Caki2 (cell line): Measurements from ENCODE around the gene FAM174C. TPM values are rescaled to one million over a fixed set of nuclear protein-coding genes. Genes with fewer than 3 reads are reported as not detected.

Experiments
- DNase-seq: peaks from one replicate; pipeline ENCODE4 v3.0.0-alpha.2; 2015; ENCODE audit warnings: low read depth
- in situ Hi-C: cut with HindIII; loops from 2 replicates; pipeline ENCODE4 v1.10.0; 2016; ENCODE audit warnings: low sequenced_read_pairs, low pct_unique_long_range_greater_than_20kb, mixed read lengths
- total RNA-seq: library from RNA; depleted of rRNA; stranded (reverse); fragments of >200 nt; shearing (Covaris generic); gene quantifications from 2 replicates; pipeline ENCODE4 v1.2.3, GENCODE V29; 2014; ENCODE audit warnings: low replicate concordance

The FAM174C gene
- total RNA-seq, 1 experiment from 2014 or later: 29.5 TPM

DNA sequence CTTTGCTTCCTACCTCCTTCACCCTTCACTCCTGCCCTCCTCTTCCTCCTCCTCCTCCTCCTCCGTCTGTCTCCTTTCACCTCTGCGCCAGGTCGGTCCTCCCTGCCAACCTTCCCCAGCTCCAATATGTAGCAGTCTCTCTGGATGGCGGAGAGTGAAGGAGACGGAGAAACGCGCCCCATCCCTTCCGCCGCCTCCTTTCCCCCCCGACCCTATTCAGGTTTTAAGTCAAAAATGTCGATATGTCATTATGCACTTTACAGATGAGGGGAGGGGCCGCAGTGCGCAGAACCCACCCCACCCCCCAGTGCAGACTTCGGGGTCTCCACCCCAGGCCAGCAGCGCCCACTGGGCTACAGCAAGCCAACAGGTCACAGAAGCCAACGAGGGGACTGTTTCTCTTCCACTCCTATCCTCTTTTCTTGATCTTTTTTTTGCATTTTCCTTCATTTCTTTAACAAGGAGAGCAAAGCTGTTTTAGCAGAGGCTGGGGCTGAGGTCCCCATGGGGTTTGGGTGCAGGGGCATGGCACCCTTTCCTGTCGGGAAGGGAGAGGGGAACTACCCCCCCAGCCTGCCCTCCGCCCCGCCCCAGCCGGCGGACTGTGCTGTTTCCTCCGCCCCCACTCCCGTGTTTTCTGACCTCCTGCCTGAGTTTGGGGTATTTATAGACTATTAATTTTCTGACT, 17.7 kb upstream of the FAM174C start:
- DNase-seq: no peak
- in situ Hi-C loops: no loop called here

DNA sequence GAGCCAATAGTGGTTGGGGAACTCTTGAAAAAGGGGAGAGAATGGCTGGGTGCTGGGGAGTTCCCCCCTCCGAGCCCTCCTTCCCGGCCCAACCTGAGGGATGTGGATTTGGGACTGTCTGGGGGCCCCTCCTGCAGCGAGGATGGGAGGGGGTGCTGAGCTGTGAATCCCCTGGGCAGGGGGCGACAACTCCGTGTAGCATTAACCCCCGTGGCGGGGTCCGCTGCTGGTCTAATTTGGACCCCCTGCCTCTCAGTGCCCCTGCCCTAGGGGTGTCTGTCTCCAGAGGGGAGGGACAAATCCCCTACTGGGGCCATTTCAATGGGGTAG, 17.2 kb upstream of the FAM174C start:
- DNase-seq: no peak
- in situ Hi-C loops: no loop called here

DNA sequence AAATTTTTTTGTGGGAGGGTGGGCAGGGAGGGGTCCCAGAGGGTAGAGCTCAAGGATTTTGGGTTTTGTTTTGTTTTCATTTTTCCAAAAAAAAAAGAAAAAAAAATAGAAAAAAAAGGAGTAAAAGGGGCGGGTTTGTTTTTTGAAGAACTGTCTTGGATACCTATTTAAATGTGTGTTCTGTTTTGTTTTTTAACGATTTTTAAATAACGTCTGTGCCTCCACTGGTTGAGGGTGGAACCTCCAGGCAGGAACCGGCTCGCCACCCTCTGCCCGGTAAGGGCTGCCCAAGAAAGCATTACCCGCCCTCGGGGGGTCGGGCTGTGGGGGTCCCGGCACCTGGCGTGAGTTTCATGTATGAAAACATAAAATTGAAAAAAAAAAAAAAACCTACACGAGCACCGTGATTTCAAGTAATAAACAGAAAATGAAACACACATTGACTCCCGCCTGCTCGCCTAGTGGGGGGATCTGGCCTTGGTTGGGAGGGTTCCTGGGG, 16.6 kb upstream of the FAM174C start:
- in situ Hi-C loops: no loop called here
- DNase-seq: no peak

DNA sequence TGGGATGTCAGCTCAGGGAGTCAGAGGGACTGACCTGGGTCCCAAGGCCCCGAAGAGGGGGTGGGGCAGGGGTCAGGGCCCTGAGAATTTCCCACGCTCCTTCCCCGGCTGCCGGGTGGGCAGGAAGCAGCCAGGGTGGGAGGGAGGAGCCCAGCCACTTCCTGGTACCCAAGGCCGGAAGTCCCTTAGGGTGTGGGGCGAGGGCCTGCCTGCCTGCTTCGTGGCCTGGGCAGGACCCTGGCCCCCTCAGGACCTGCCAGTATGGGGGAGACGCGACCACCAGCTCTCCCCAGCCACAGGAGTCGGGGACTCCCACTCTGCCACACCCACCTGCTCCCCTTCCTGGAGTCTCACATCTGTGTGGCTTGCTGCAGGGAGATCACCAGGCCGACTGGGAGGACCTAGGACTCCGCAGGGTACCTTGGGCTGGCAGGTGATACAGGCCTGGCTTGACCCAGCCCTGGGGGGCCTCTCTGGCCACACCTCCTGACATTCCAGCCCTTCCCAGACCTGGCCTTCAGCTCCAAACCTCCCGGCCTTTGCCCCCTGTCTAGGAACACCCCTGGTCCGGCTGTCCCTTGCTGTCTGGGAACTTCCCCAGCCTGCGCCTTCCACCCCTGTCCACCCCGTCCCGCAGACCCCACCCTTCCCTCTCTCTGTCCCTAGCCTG, 16.0 kb upstream of the FAM174C start:
- DNase-seq: peak; percentile 59
- in situ Hi-C loops: no loop called here

DNA sequence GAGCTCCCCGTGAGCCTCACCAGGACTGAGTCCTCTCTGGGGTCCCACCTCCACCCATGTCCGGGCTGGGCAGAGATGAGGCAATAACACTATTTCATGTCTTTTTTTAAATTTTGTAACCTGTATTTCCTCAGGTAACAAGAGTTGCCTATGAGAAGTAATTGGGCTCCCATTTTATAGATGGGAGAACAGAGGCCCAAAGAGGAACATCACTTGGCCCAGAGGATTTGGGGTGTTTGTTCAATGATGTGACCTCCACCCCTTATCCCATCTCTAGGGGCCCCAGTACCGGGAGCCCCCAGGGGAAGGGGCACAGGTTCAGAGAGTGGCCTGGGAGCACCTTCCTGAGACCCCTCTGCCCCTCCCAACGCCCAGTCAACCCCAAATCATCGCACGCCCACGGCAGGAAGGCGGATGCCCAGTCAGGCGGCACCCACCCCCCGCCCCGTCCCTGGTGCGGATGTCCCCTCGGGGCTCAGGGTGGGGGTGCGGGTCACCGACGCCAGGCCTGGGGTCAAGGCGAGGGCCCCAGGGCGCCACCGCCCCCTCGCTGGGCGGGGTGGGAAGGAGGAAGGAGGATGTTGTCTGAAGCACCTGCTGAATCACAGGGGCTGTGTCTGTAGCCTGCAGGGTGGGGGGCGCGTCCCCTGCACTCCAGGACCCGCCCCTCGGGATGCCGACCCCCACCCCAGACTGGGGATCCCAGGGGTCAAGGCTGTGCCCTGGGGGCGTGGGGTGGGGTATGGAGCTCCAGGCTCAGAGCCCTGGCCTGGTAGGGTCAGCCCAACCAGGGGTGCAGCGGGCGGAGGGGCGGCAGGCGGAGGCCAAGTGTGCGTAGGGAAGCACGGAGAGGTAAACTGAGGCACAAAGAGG, 15.2 kb upstream of the FAM174C start:
- in situ Hi-C loops: no loop called here
- peak; percentile 23 for DNase-seq

DNA sequence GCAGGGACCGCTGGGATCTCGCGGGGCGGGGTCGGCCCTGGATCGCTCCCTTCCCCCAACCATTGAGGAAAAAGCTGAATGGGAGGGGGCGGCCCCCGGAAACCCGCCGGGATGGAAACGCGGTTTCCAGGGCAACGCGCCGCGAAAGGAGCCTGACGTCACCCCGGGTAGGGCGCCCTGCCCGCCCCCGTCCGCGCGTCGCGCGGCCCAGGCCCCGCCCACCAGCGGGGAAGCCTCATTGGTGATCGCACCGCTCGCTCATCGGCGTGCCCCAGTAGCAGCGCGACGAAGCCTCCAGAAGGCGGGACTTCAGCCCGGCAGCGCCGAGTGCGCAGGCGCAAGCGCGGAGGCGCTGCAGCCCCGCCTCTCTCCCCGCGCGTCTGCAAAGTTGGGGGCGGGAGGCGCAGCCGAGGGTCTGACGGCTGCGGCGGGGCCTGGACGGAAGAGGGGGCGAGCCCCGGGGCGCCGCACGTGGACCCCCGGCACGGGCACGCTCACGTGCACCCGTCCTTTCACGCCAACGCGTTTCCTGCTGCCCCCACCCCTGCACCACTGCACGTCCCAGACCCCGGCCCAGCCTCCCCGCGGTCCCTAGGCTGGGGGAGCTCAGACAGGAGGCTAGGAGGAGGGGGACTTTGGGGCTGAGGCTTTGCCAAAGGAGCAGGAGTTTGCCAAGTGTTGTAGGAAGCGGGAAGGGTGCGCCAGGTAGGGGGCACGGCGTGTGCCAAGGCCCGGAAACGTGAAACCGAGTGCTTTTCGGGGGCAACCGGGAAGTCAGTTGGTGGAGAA, 14.4 kb upstream of the FAM174C start:
- DNase-seq: peak; percentile 85
- in situ Hi-C loops: no loop called here

DNA sequence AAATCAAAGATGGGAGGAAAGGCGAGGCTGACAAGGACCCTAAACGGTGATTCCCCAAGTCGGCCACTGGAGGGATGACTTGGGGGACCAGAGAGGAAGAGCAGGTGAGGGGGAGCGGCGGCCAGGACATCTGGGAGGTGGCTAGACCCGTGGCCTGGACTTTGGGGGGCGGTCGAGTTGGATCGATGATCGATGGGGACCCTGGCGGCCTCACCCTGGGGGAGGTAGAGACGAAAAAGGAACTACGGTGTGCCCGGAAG, 13.9 kb upstream of the FAM174C start:
- no peak for DNase-seq
- in situ Hi-C loops: no loop called here

DNA sequence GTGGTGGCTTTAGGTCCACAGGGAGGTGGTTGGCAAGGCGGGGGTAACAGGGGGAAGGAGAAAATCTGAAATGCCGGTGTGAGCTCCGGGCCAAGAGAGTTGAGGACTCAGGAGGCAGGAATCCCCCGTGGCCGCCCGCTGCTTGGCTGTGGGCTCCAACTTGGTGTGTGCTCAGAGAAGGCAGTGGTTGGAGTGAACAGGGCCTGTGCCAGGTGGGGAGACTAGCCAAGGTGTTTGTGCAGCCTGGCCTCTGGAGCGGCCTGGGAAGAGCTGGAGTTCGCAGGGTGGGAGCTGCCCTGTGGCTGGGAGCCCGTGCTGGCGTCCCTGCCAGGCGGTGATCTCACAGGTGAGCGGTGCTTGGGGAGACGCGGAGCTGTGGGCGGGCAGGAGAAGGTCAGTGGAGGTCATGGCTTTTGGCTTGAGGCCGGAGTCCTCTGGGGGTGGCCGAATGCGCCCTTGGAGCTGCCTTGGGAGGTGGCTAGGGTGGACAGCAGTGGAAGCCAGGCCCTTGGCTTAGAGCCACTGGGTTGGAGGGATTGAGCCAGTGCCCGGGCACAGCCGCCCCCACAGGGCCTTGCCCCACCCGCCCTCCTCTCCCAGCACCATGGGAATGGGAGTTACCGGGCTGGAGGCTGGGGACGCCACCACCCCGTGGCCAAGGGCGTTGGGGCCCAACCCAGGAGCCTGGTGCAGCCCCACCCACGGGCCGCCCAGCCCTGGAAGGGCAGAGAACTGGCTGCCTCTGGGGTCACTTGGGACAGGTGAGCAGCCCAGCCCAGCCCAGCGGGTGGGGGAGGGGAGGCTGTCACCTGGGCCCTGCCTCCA, 13.3 kb upstream of the FAM174C start:
- DNase-seq: peak; percentile 54
- in situ Hi-C loops: no loop called here

DNA sequence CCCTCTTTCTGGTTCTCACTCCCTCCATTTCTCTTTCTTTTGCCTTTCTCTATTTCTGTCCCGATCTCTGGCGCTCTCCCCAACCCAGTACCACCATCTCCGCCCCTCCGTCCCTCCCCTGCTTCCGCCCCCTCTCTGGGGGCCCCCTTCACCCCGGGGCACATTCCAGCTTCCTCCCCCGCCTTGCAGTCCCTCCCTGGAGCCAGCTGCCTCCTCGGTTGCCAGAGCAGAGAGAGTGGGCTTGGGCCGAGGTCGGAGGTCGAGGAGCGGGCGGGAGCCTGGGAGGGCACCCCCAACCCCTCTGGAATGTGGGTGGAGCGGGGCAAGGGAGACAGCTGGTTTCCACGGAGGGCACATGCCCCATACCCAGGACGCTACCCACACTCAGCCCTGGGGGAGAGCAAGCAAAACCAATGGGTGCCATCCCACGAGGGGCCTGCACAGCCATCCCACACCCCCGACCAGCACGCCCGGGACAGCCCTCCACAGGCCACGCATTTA, 12.7 kb upstream of the FAM174C start:
- in situ Hi-C loops: no loop called here
- no peak for DNase-seq

DNA sequence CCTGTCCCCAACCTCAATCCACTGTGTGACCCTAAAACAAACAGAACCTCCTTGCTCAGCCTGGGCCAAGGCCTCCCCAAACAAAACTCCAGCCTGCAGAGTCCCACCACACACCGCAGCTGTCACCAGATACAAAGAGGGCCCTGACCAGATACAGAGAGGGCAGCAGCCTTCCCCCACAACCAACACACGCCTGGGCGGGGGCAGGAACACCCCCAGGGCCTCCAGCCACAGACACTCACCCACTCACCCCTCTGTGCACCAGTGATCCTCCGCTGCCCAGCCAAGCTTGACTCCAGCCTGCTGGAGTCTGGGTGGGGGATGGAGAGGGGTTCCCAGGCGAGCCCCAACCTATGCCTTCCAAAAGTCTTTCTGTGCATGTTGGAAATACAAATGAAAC, 12.1 kb upstream of the FAM174C start:
- in situ Hi-C loops: no loop called here
- DNase-seq: no peak

DNA sequence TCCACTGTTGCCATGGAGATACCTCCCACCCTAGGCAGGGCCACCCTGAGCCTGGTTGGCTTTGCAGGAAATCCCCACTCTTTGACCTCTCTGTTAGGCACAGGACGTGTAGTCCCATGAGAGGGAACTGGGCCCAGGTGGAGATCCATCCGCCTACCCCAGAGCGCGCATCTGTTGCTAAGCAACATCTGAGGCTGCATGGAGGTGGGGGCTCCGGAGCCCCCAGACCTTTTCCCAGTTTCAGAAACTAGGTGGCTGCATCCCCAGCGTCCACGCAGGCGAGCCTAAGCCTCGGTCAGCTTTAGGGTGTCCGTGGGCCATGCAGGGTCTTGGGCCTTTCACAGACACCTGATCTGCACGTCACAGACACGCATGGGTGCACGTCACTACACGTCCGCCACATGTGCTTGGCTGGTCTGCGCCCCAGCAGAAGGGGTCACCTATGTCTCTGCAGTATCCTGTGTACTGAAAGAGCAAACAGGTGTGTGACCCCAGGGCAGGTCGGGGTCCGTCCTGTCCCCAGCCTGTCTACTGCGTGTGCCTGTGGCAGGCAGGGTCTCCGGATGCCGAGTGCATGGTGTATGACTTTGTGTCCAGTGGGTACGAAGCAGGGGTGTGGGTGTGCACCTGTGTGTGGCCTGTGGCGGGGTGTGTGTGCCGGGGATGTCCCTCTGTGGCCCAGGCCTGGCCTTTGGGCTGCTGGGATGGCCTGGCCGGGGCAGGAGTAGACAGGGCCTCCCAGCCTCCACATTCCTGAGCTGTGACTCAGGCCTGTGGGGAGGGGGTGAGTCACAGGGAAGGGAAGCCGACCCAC, 10.3 kb upstream of the FAM174C start:
- DNase-seq: peak; percentile 79

DNA sequence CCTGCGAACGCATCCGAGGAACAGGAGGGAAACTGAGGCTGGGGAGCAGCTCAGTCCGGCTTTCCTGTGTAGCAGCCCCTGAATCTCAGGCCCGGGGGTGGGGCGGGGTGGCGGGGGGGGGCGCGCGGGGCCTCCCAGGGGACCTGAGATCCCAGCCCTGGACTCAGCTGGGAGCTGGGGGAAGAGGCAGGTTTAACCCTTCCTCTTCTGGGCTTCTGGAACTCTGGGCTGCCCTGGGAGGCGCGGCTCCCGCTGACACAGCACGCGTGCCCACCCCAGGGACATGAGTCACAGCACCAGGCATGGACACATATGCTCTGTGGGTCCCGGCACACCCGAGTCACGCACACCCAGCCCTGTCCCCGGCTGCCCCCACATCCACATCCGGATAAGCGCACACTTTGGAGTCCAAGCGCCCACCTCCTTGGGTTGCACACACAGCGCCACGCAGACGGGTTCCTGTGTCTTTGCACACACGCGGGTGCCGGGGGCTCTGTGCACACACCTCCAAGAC, 9.7 kb upstream of the FAM174C start:
- in situ Hi-C loops: no loop called here
- peak; percentile 54 for DNase-seq

More for the DNA sequence above, 10.3 kb upstream of the FAM174C start:
- in situ Hi-C loops: no loop called here

DNA sequence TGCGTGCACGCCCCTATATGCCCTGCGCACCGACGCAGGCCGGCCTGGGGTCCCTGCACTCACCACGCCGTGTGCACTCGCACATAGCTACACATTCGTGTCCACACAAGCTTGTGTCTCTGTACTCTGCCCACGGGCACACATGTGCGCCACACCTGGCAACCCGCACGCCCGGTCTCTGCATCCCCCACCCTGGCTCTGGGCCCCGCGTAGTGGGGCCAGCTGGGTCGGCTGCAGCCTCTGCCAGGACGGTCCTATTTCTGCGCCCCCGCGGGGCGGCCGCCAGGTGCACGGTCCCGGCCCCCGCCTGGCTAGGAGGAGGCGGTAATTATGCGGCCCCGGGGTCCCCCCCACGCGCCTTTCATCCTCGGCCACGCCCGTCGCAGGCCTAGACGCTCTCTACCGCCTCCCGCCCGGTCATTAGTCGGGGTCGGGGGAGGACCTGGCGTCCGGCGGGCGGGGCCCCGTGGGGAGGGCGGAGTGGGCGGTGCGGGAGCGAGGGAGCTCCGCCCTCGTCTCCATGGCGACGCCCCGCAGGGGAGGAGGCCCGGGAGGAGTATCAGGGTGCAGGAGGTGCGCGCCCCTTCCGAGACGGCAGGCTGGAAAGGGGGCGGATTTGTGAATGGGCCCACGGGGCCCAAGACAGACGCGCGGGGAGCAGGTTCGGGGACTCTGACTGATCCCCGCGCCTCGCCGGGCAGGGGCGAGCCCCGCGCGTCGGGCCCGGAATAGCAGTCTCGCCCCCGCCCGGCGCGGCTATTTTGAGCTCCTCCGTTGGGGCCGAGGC, 9.0 kb upstream of the FAM174C start:
- in situ Hi-C loops: no loop called here
- peak; percentile 86 for DNase-seq

DNA sequence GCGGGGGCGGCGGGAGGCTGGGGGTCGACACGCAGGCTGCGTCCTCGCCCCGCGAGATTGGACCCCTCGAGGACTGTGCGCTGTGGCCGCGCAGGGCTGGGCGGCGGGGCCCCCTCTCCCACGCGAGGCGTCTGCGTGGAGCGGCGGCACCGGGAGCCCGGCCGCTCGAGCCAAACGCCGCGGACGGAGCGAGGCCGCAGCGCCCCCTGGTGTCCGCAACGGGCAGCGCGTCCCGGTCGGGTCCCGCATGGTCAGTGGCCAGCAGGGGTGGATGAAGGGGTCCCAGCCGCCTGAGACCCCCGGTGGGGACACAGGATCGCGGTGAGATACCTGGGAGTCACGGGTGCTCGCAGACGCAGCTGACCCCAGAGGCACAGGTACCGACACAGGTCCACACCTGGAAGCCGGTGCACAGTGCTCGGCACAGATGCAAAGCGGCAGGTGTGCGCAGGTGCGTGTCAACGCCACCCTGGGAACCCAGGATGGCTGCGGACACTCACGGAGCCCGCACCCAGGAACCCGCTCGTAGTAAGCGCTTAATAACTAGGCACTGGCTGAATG, 8.3 kb upstream of the FAM174C start:
- in situ Hi-C loops: no loop called here
- no peak for DNase-seq

DNA sequence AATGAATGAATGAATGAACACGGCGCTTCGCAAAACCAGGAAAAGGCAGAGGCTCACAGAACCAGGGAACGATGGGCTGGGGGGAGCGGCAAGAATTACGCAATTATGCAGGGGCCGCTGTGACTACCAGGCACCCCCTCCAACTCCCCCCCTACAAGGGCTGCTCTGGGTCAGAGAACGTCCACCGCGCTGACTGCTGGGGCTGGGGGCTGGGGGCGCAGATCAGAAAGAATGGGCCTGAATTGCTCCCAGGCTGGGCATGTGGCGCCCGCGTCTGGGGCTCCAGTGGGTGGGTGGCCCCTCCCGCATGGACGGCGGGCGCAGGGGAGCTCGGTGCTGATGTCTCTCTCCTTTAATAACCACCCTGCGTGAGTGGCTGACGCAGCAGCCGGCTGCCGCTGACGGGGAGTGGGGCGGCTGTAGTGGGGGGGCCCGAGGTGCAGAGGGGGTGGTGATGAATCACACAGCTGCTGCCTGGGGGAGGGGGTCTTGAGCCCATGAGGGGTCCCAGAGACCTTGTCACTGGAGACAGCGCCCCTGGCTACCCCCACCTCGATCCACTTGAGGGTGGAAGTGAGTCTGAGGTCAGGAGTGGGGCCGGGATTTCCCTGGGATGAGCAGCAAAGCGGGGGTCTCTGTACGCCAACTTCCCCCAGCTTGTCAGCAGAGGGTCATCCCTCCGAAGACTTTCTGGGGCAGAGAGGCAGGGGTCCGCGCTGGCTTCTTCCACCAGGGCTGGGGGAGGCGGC, 7.7 kb upstream of the FAM174C start:
- in situ Hi-C loops: no loop called here

More for the DNA sequence above, 7.7 kb upstream of the FAM174C start:
- DNase-seq: no peak
